ENCODE data around the gene PTGFRN. TPM values are rescaled to one million over a fixed set of nuclear protein-coding genes. Genes with fewer than 3 reads are reported as not detected.

The PTGFRN gene
- total and polyA plus RNA-seq, 2 of the 8 experiments (the other 6 are each of a cell fraction or from before 2014, with no cell fraction given), result 13.0 to 32.6 TPM

DNA sequence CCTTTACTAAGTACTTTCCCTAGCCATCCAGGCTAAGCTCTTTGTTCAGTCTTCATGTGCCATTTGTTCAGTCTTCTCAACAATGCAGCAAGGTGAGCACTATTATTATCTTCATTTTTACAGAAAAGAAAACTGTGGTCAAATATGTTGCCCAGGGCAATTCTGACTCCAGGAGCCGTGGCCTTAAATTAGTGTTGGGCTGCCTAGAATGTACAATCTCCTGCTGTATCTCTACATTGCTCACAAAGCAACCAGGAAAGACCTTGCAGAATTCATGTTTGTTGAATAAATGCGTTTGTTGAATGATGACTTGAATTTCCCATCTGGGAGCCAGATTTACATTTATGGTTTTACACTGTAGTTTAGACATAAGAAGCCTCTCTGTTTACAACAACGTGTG, 106.0 kb downstream of the PTGFRN start:
- Histone ChIP-seq H2BK20ac (ENCODE audit: low read length) (no peak overlapping the region), H3K27ac (ENCODE audit: low read depth, low read length) (no peak overlapping the region), H2AFZ (ENCODE audit: low read length) (no peak overlapping the region), H3K9ac (replicated peaks in 1 of 4; ENCODE audit: extremely low read depth in 1 of 4, low read depth in 3 of 4, low read length in 3 of 4) (no peak overlapping the region), H3K23me2 (ENCODE audit: low read depth, low read length) (no peaks in the 10 kb centered on the region), H2BK15ac (ENCODE audit: low read length) (no peak overlapping the region), H4K5ac (ENCODE audit: insufficient read length, low read depth, low read length) (no peak overlapping the region), H3K18ac (ENCODE audit: extremely low read depth, low read length) (no peak overlapping the region), H3K79me2 (ENCODE audit: control insufficient read depth in 1 of 2, insufficient read depth in 2 of 2, low read length in 2 of 2) (no peaks in the 10 kb centered on the region), H4K91ac (replicated peaks; ENCODE audit: insufficient read length, low read length) (no peak overlapping the region), H3K23ac (ENCODE audit: insufficient read length) (no peak overlapping the region), H2BK120ac (replicated peaks; ENCODE audit: low read depth, low read length) (no peak overlapping the region), H3K4ac (replicated peaks; ENCODE audit: insufficient read length, low read depth, low read length) (no peak overlapping the region), H2BK5ac (ENCODE audit: low read depth, low read length) (no peak overlapping the region), H2AK5ac (ENCODE audit: low read depth, low read length) (no peak overlapping the region), H3K36me3 (ENCODE audit: control insufficient read depth in 2 of 4, insufficient read depth in 4 of 4, low read length in 3 of 4) (no peaks in the 10 kb centered on the region), H2BK12ac (ENCODE audit: low read depth, low read length) (no peak overlapping the region), H3K56ac (replicated peaks; ENCODE audit: insufficient read length, low read depth, low read length) (no peak overlapping the region), H3K14ac (ENCODE audit: insufficient read length) (no peak overlapping the region), H4K20me1 (replicated peaks in 1 of 2; ENCODE audit: control insufficient read depth in 1 of 2, insufficient read depth in 2 of 2, low read length in 2 of 2) (no peaks in the 10 kb centered on the region), H3K4me3 (ENCODE audit: extremely low read depth in 1 of 4, insufficient read depth in 2 of 4, low read depth in 3 of 4, low read length in 4 of 4) (no peak overlapping the region), H4K8ac (ENCODE audit: extremely low read depth, insufficient read depth, low read length) (no peak overlapping the region), H3K9me3 (ENCODE audit: insufficient read depth in 2 of 2, low read depth in 1 of 2, low read length in 1 of 2) (no peaks in the 10 kb centered on the region), H3K27me3 (replicated peaks in 1 of 4; ENCODE audit: control insufficient read depth in 3 of 4, extremely low read depth in 1 of 4, insufficient read depth in 3 of 4, low read length in 3 of 4) (no peaks in the 10 kb centered on the region), H3K79me1 (ENCODE audit: low read depth, low read length) (no peaks in the 10 kb centered on the region), H3K4me2 (ENCODE audit: insufficient read depth in 1 of 2, low read depth in 2 of 2, low read length in 2 of 2) (no peak overlapping the region), H3K4me1 (replicated peaks in 1 of 4; ENCODE audit: control insufficient read depth in 3 of 4, insufficient read depth in 4 of 4, low read length in 3 of 4) (0 out of 7 replicates have a peak, but pooled peaks cover 0 to under 1% (median 0%) of the 10 kb centered on the region in 4 experiments)
- no peak for DNase-seq (ENCODE audit: low read depth in 1 of 2, low spot score in 2 of 2)
- ChIA-PET CTCF (ENCODE audit: partially characterized antibody) (interaction anchor here (1.0 kb wide), 1 partner anchor 45 kb away, joined by 3 read pairs; the partner anchor contains the start of gene TTF2), POLR2A (ENCODE audit: partially characterized antibody) (no interaction called here)
- WGBS, 2 experiments (ENCODE audit: extremely low coverage in 1 of 2, insufficient coverage in 1 of 2, insufficient read length in 1 of 2, insufficient replicate concordance in 2 of 2, low coverage in 1 of 2, low lambda C conversion rate in 2 of 2, missing lambda C conversion rate in 1 of 2), result 88% methylated on average over 3 of the region's 3 CpGs; no CpG with 5 or more reads in 1 of the 2 experiments
- no peak for FAIRE-seq
- TF ChIP-seq ASH2L (IDR thresholded peaks at IDR 0.05; ENCODE audit: low read length) (no peak), BCL11A (IDR thresholded peaks at IDR 0.05; ENCODE audit: low read depth in 2 of 2, low read length in 2 of 2) (no peak), SAP30 (IDR thresholded peaks at IDR 0.05; ENCODE audit: insufficient read depth, insufficient replicate concordance, low read length) (no peak), YY1 (IDR thresholded peaks at IDR 0.05; ENCODE audit: low read depth, low read length) (no peak), BRCA1 (IDR thresholded peaks at IDR 0.05; ENCODE audit: low read depth, low read length) (no peak), ZNF274 (IDR thresholded peaks at IDR 0.05; ENCODE audit: borderline replicate concordance, extremely low read depth, low read length) (no peak), BACH1 (IDR thresholded peaks at IDR 0.05; ENCODE audit: low read length) (no peak), SP4 (IDR thresholded peaks at IDR 0.05; ENCODE audit: low read length) (no peak), SP2 (IDR thresholded peaks at IDR 0.05; ENCODE audit: low read length) (no peak), RFX5 (IDR thresholded peaks at IDR 0.05; ENCODE audit: borderline replicate concordance, low read depth, low read length) (no peak), EP300 (IDR thresholded peaks at IDR 0.05; ENCODE audit: borderline replicate concordance in 1 of 2, low read depth in 2 of 2, low read length in 2 of 2) (no peak), JUND (IDR thresholded peaks at IDR 0.05; ENCODE audit: low read length) (no peak), ATF2 (IDR thresholded peaks at IDR 0.05; ENCODE audit: low read length) (no peak), KDM1A (IDR thresholded peaks at IDR 0.05; ENCODE audit: borderline replicate concordance, low read length) (no peak)

Measured in H1 (cell line).